DOHH2 (cell line): ENCODE results near the gene PRXL2A.

Experiments
- CTCF ChIP-seq: fragments of 200-600 bp; sonication (generic); IDR thresholded peaks from one replicate; pipeline ENCODE4 v1.5.1; 2014; ENCODE audit warnings: antibody characterized with exemption, mild to moderate bottlenecking, low read depth, low read length; ENCODE audit not compliant: poor library complexity, severe bottlenecking
- EZH2phosphoT487 ChIP-seq: fragments of 200-600 bp; sonication (generic); IDR thresholded peaks from 2 replicates; pipeline ENCODE4 v1.6.1; 2017; ENCODE audit warnings: borderline replicate concordance, mild to moderate bottlenecking, antibody characterized with exemption, low read length, moderate library complexity, mixed read lengths

- TF ChIP-seq CTCF (no peak), EZH2phosphoT487 (no peak)
Observed at GRCh38 chr10:80462299-80462980, 54.1 kb downstream of the PRXL2A start.
